ENCODE data around the gene SERAC1.

The SERAC1 gene

DNA sequence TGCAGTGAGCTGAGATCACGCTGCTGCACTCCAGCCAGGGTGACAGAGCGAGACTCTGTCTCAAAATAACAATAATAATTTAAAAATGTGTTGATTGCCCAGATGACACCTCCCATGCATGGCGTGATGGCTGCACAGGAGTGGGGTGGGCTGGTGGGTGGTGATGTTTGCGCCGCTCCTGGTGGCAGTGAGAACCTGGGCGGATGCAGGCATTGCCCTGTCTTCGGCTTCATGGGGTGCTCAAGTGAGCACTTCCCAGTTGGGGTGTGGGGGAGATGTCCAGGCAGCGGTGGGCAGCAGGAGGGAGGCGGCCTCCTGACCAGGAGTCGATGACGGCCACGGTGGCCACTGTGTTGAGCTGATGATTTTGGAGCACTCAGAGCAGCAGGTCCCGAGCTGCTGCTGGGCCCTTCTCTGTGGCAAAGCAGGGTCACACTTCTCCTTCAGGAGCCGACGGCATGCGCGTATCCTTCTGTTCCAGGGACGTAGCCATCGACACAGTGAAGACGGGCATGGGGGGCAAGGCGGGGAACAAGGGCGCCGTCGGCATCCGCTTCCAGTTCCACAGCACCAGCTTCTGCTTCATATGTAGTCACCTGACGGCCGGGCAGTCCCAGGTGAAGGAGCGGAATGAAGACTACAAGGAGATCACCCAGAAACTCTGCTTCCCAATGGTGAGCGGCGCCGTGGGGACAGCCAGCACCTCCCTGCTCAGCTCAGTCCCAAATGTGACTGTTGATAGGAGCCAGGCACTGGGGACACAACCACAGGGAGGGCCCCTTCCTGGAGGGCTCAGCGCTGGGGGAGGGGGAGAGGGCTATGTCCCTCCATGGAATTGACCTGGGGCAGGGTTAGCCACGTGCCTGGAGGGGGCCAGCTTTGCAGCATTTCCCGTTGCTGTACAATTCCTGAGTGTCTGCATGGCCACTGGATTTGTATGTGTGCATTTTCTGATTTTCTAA lies 96.7 kb downstream of the SERAC1 start:
- H3K4me3 ChIP-seq (ENCODE audit: low read depth, low read length) = no peak overlapping the region
- no peak for DNase-seq (ENCODE audit: low read depth, low spot score)
- ChIA-PET CTCF (interaction anchor here (0.6 to 7.0 kb wide), 58 partner anchors 10 to 757 kb away, joined by 3 to 118 read pairs (median 4); partner anchors contain the start of gene SYNJ2), POLR2A (interaction anchor here (1.2 kb wide), 1 partner anchor 88 kb away, joined by 7 read pairs; no protein-coding TSS in a partner anchor)
- TF ChIP-seq, protein P1, sequence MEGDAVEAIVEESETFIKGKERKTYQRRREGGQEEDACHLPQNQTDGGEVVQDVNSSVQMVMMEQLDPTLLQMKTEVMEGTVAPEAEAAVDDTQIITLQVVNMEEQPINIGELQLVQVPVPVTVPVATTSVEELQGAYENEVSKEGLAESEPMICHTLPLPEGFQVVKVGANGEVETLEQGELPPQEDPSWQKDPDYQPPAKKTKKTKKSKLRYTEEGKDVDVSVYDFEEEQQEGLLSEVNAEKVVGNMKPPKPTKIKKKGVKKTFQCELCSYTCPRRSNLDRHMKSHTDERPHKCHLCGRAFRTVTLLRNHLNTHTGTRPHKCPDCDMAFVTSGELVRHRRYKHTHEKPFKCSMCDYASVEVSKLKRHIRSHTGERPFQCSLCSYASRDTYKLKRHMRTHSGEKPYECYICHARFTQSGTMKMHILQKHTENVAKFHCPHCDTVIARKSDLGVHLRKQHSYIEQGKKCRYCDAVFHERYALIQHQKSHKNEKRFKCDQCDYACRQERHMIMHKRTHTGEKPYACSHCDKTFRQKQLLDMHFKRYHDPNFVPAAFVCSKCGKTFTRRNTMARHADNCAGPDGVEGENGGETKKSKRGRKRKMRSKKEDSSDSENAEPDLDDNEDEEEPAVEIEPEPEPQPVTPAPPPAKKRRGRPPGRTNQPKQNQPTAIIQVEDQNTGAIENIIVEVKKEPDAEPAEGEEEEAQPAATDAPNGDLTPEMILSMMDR (IDR thresholded peaks at IDR 0.05; ENCODE audit: insufficient read depth, low read length, missing control alignments) = no peak

DNA sequence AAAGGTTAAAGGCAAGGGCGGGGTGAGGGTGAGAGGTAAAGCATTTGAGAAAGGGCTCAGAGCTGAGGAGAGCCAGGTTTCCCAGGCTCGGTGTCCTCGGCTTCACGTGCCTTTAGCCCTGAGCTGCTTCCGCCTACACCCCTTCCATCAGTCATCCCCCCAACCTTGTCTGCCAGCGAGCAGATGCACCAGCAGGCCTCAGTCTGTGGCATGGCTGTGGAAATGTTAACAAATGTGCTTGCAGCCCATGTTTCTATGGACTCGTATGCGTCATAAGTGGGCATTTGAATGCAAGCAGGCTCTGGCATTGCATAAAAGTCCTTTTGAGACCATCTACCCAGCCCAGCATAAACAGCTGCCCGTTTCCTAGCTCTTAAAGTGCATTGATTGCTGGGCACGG lies 97.5 kb downstream of the SERAC1 start:
- no peak overlapping the region for H3K4me3 ChIP-seq (ENCODE audit: low read depth, low read length)
- ChIA-PET POLR2A (interaction anchor here (0.6 to 1.8 kb wide), 2 partner anchors 13 to 41 kb away, joined by 3 to 8 read pairs; no protein-coding TSS in a partner anchor), CTCF (interaction anchor here (1.0 to 7.0 kb wide), 15 partner anchors 11 to 404 kb away, joined by 3 to 118 read pairs (median 4); partner anchors contain the start of gene SYNJ2)
- TF ChIP-seq, protein P1 (IDR thresholded peaks at IDR 0.05; ENCODE audit: insufficient read depth, low read length, missing control alignments) = no peak
- DNase-seq (ENCODE audit: low read depth, low spot score) = no peak

DNA sequence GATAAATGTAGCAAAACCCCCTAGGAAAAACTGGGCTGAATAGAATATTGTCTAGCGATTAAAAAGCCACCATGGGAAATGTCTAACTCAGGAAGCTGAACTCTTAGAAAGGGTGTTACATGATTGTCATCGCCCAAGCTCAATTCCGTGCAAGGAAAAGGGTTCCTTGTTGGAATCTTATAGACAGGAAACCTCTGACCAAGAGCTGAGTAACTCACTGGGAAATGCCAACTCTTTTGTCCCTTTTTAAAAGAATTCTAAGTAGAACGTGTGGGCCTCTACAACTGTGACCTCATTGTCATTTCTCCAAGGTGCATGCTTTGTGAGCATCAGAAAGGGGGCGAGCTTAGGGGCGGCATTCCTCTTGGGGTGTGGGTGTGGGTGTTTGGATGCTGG lies 98.3 kb downstream of the SERAC1 start:
- TF ChIP-seq, protein P1 (IDR thresholded peaks at IDR 0.05; ENCODE audit: insufficient read depth, low read length, missing control alignments) = no peak
- ChIA-PET POLR2A (interaction anchor here (0.7 to 1.8 kb wide), 2 partner anchors 12 to 15 kb away, joined by 3 to 8 read pairs; no protein-coding TSS in a partner anchor), CTCF (interaction anchor here (0.6 to 7.0 kb wide), 12 partner anchors 10 to 403 kb away, joined by 3 to 118 read pairs (median 5); partner anchors contain the start of gene SYNJ2)

DNA sequence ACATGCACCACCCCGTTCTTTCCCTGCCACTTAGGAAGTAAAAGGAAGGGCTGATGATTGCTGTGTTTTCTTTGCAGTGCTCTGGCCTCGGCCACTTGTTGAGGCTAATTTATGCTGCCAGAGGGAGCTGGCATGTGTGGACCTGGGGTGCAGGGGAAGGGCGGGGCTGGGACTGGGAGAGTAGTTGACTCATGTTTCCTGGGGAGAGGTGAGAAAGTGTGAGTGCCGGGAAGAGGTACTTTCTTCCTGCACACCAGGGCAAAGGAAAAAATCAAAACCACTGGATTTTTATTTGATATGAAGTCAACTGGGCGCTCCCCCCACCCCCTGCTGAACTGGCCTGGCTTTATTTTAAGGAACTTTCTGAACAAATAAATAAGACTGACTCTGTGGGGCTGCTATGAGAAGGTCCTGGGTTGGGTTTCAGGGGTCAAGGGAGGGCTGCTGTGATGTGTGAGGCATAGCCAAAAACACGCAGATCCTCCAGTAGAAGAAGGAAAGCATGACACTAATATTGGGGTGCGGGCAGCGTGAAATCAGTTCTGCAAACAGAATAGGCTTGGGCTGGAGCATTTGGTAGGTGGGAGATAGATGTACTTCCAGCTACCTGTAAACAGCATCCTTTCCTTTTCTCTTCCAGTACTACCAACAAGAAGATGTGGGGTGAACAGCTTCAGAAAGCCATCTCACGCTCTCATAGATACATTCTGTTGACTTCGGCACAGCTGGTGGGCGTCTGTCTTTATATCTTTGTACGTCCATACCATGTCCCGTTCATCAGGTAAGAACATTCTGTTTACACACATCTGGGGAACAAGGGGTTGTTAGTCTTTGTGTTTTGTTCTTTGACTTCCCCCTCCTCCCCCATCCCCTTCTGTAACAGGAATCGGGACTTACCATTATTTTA lies 98.9 kb downstream of the SERAC1 start:
- ChIA-PET POLR2A (interaction anchor here (0.6 to 1.8 kb wide), 3 partner anchors 11 to 38 kb away, joined by 3 to 8 read pairs (median 4); no protein-coding TSS in a partner anchor), CTCF (interaction anchor here (0.6 to 7.0 kb wide), 13 partner anchors 10 to 403 kb away, joined by 3 to 118 read pairs (median 4); partner anchors contain the start of gene SYNJ2)
- DNase-seq (ENCODE audit: low read depth, low spot score) = no peak
- TF ChIP-seq, protein P1 (IDR thresholded peaks at IDR 0.05; ENCODE audit: insufficient read depth, low read length, missing control alignments) = no peak
- no peak overlapping the region for H3K4me3 ChIP-seq (ENCODE audit: low read depth, low read length)

More for the DNA sequence above, 98.3 kb downstream of the SERAC1 start:
- no peak overlapping the region for H3K4me3 ChIP-seq (ENCODE audit: low read depth, low read length)
- DNase-seq (ENCODE audit: low read depth, low spot score) = no peak

DNA sequence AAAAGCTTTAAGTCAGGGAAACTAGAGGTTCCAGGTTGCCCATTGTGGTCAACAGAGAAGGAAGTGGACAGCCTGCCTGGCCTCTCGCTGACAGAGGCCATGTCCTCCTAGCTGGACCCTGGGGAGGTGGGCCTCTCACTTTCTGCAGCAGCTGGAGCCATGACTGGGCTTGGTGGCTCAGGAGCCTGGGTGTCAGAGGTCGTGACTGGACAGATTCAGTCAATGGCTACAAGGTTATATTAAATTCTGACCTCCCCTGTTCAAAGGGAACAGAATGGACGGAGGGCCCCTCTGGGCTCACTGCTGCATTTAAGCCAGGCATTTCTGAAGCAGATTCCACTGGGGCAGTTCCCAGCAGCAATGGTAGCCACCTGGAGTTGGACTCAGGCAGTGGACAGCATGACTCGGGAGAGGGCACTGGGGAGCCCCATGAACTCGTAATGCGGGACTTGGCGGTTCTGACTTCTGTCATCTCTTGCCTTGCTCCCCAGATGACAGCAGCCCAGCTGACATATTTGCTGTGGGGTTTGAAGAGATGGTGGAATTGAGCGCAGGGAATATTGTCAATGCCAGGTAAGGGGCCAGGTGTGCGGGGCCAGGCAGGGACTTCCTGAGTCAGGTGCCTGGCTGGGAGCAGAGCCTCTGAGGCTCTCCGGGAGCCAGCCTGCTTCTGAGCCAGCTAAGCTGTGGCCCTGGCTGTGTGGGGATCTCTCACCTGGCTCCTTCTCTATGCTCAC lies 99.7 kb downstream of the SERAC1 start:
- no peak overlapping the region for H3K4me3 ChIP-seq (ENCODE audit: low read depth, low read length)
- ChIA-PET POLR2A (interaction anchor here (0.6 kb wide), 1 partner anchor 37 kb away, joined by 4 read pairs; no protein-coding TSS in a partner anchor), CTCF (interaction anchor here (0.7 to 7.0 kb wide), 2 partner anchors 86 to 402 kb away, joined by 3 to 90 read pairs; partner anchors contain the start of gene SYNJ2)
- TF ChIP-seq, protein P1 (IDR thresholded peaks at IDR 0.05; ENCODE audit: insufficient read depth, low read length, missing control alignments) = no peak
- no peak for DNase-seq (ENCODE audit: low read depth, low spot score)
